ENCODE measurements around the gene TARBP1.
"Not testable (repeated sequence)": the region's sequence is repeated elsewhere in the genome, so short reads cannot be mapped to it uniquely, and the experiment has no call there.

Gene TARBP1

GRCh38 chr1:234375672-234376071 lies 103.3 kb downstream of the TARBP1 start:
- DNase-seq: no peak

- no peak for DNase-seq
Measured at GRCh38 chr1:234373959-234374254, 105.1 kb downstream of the TARBP1 start.

GRCh38 chr1:234373064-234373958 lies 105.7 kb downstream of the TARBP1 start, which contains the start of gene COA6:
COA6 (plus strand) TSS chr1:234373456; CDS start chr1:234373467, 11 bp downstream.
- DNase-seq: peak; percentile 94

- no peak for DNase-seq
Measured at GRCh38 chr1:234372011-234372757, 106.8 kb downstream of the TARBP1 start.

GRCh38 chr1:234371414-234371813 lies 107.6 kb downstream of the TARBP1 start:
- DNase-seq: no peak

GRCh38 chr1:234369784-234370183 lies 109.2 kb downstream of the TARBP1 start:
- DNase-seq: no peak

- DNase-seq: no peak
Measured at GRCh38 chr1:234369033-234369430, 109.9 kb downstream of the TARBP1 start.

- DNase-seq: no peak
Measured at GRCh38 chr1:234368320-234369032, 110.5 kb downstream of the TARBP1 start.

GRCh38 chr1:234362558-234362957 lies 116.4 kb downstream of the TARBP1 start:
- DNase-seq: no peak

- DNase-seq: no peak
Measured at GRCh38 chr1:234361102-234361603, 117.8 kb downstream of the TARBP1 start.

GRCh38 chr1:234357831-234358230 lies 121.1 kb downstream of the TARBP1 start:
- no peak for DNase-seq

- not testable (repeated sequence) for DNase-seq
Measured at GRCh38 chr1:234356615-234357269, 122.2 kb downstream of the TARBP1 start.

- DNase-seq: no peak
Measured at GRCh38 chr1:234355782-234356510, 123.0 kb downstream of the TARBP1 start.

GRCh38 chr1:234348964-234349363 lies 130.0 kb downstream of the TARBP1 start:
- DNase-seq: no peak

GRCh38 chr1:234345237-234345636 lies 133.7 kb downstream of the TARBP1 start:
- no peak for DNase-seq

- no peak for DNase-seq
Measured at GRCh38 chr1:234342774-234343173, 136.2 kb downstream of the TARBP1 start.
